ENCODE results near the gene PAH.

PAH gene

DNA sequence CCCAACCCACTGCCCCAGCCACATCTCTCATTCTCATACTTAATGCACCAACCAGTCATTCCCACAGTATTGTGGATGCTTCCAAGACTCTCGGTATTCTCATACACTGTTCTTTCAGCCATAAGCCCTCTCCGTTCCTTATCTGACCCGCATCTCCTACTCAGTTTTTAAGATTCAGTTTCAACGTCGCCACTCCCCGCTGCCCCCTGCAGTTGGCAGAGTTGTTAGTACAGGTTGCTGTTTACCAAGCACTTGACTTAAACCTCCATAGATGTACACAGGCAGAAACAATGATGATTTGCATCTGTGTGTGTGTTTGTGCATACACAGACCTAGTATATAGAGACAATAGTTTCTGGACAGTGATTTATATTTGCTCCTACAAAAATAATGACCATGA lies 40.2 kb downstream of the PAH start:
- no peak for DNase-seq (ENCODE audit: extremely low read depth, low read depth)
- TF ChIP-seq, protein P1, sequence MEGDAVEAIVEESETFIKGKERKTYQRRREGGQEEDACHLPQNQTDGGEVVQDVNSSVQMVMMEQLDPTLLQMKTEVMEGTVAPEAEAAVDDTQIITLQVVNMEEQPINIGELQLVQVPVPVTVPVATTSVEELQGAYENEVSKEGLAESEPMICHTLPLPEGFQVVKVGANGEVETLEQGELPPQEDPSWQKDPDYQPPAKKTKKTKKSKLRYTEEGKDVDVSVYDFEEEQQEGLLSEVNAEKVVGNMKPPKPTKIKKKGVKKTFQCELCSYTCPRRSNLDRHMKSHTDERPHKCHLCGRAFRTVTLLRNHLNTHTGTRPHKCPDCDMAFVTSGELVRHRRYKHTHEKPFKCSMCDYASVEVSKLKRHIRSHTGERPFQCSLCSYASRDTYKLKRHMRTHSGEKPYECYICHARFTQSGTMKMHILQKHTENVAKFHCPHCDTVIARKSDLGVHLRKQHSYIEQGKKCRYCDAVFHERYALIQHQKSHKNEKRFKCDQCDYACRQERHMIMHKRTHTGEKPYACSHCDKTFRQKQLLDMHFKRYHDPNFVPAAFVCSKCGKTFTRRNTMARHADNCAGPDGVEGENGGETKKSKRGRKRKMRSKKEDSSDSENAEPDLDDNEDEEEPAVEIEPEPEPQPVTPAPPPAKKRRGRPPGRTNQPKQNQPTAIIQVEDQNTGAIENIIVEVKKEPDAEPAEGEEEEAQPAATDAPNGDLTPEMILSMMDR (IDR thresholded peaks at IDR 0.05; ENCODE audit: low read depth, low read length) = no peak

GRCh38 chr12:102874819-102875218 lies 42.2 kb downstream of the PAH start:
- DNase-seq (ENCODE audit: extremely low read depth, low read depth) = no peak
- TF ChIP-seq, protein P1 (IDR thresholded peaks at IDR 0.05; ENCODE audit: low read depth, low read length) = no peak

GRCh38 chr12:102873077-102873476 lies 44.0 kb downstream of the PAH start:
- TF ChIP-seq, protein P1 (IDR thresholded peaks at IDR 0.05; ENCODE audit: low read depth, low read length) = no peak
- no peak for DNase-seq (ENCODE audit: extremely low read depth, low read depth)

- TF ChIP-seq, protein P1 (IDR thresholded peaks at IDR 0.05; ENCODE audit: low read depth, low read length) = no peak
- DNase-seq (ENCODE audit: extremely low read depth, low read depth) = no peak
These were observed 46.0 kb downstream of the PAH start for GRCh38 chr12:102871014-102871413.

DNA sequence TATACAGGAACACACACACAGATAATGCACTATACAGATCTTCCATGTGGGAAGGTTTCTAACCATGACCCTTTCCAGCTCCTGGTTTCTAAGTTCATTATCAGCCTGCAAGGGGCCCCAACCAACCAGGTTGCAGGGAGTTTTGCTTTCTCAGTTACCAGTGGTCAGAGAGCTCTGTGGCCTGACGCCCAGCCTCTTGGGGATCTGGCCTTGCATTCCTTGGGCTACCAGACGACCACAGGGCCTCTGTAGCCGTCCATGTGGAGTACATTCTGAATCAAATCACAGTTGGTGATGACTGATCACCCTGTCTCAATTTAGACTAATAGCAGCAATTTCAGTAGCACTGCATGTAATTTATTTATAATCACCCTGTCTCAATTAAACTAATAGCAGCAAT lies 47.5 kb downstream of the PAH start:
- DNase-seq (ENCODE audit: extremely low read depth, low read depth) = no peak
- TF ChIP-seq, protein P1 (IDR thresholded peaks at IDR 0.05; ENCODE audit: low read depth, low read length) = no peak

DNA sequence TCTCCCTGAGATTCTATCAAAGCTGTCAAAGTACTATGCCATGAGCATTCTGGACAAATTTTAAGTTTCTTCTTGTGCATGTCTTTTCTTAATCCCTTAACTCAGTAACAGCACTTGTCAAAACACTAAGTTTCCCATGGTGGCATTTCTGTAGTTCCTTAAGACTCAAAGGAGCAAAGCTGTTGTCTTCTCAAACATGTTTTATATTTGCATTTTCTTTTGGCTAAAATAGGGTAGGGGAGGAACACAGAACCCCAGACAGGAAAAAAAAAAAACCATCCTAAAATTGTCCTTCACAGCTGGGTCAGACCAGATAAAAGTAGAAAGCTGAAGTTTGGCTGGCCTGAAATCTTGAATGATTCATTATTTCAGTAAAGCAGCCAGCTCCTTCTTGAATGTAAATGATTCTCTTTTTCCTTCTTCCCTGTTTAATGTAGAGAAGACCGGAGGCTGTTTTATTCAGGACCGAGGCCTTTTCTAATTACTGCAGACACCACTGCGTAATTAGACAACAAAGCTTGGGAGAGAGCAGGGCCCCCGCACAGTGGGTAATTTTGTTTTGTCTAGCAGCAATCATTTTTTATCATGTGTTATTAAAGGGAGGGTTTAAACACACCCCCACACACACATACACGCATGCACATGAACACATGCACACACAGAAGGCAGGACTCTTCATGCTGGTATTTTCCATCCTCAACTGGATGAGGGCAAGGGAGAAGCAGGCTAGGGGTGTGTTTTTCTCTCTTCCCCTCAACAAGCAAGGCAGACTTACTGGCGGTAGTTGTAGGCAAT lies 51.0 kb downstream of the PAH start:
- TF ChIP-seq, protein P1 (IDR thresholded peaks at IDR 0.05; ENCODE audit: low read depth, low read length) = no peak
- DNase-seq (ENCODE audit: extremely low read depth, low read depth) = no peak

GRCh38 chr12:102862486-102862885 lies 54.6 kb downstream of the PAH start:
- no peak for DNase-seq (ENCODE audit: extremely low read depth, low read depth)
- TF ChIP-seq, protein P1 (IDR thresholded peaks at IDR 0.05; ENCODE audit: low read depth, low read length) = no peak

Data from AG09319 (cell line).